MM.1S (cell line): ENCODE results near the gene EDN3.

Experiments
- CTCF ChIP-seq: fragments of 300-600 bp; sonication (generic); IDR thresholded peaks from 2 replicates; pipeline ENCODE4 v1.5.1; 2016; ENCODE audit warnings: antibody characterized with exemption, low read length, mixed read lengths
- EZH2 ChIP-seq: fragments of 300-600 bp; sonication (generic); optimal IDR thresholded peaks from 2 replicates; pipeline ENCODE3; 2017; ENCODE audit warnings: low read depth, mild to moderate bottlenecking, antibody characterized with exemption, low read length, mixed read lengths
- EZH2phosphoT487 ChIP-seq: fragments of 300-600 bp; sonication (generic); IDR thresholded peaks from 2 replicates; pipeline ENCODE4 v1.6.1; 2018; ENCODE audit warnings: antibody characterized with exemption, low read length

- TF ChIP-seq CTCF (no peak), EZH2phosphoT487 (no peak), EZH2 (no peak)
Observed at GRCh38 chr20:59299945-59300332, 472 bp upstream of the EDN3 start.
